Measurements from ENCODE around the gene CDRT4. TPM values are rescaled to one million over a fixed set of nuclear protein-coding genes. Genes with fewer than 3 reads are reported as not detected.
"Not testable (repeated sequence)": the region's sequence is repeated elsewhere in the genome, so short reads cannot be mapped to it uniquely, and the experiment has no call there.

The CDRT4 gene
- polyA plus RNA-seq, 4 donors: 2.6 to 3.9 (median 3.8) TPM

- peak in 1 of 4 donors; percentile 55 for DNase-seq (ENCODE audit: low read depth in 4 of 4, low spot score in 3 of 4)
Observed at GRCh38 chr17:15462976-15463772, 4.2 kb downstream of the CDRT4 start.

GRCh38 chr17:15457723-15458094, 9.7 kb downstream of the CDRT4 start:
- DNase-seq (ENCODE audit: low read depth in 4 of 4, low spot score in 3 of 4): no peak

- no peak for DNase-seq (ENCODE audit: low read depth in 4 of 4, low spot score in 3 of 4)
Observed at GRCh38 chr17:15456972-15457722, 10.3 kb downstream of the CDRT4 start.

- no peak for DNase-seq (ENCODE audit: low read depth in 4 of 4, low spot score in 3 of 4)
Observed at GRCh38 chr17:15456496-15456895, 10.9 kb downstream of the CDRT4 start.

GRCh38 chr17:15454346-15454745, 13.1 kb downstream of the CDRT4 start:
- no peak for DNase-seq (ENCODE audit: low read depth in 4 of 4, low spot score in 3 of 4)

GRCh38 chr17:15453782-15454181, 13.6 kb downstream of the CDRT4 start:
- DNase-seq (ENCODE audit: low read depth in 4 of 4, low spot score in 3 of 4): no peak

GRCh38 chr17:15453246-15453645, 14.2 kb downstream of the CDRT4 start:
- DNase-seq (ENCODE audit: low read depth in 4 of 4, low spot score in 3 of 4): no peak

GRCh38 chr17:15452746-15453145, 14.7 kb downstream of the CDRT4 start:
- DNase-seq (ENCODE audit: low read depth in 4 of 4, low spot score in 3 of 4): no peak

- DNase-seq (ENCODE audit: low read depth in 4 of 4, low spot score in 3 of 4): no peak
Observed at GRCh38 chr17:15451680-15452079, 15.7 kb downstream of the CDRT4 start.

- DNase-seq (ENCODE audit: low read depth in 4 of 4, low spot score in 3 of 4): no peak
Observed at GRCh38 chr17:15448580-15448956, 18.9 kb downstream of the CDRT4 start.

- DNase-seq (ENCODE audit: low read depth in 4 of 4, low spot score in 3 of 4): no peak
Observed at GRCh38 chr17:15447928-15448579, 19.4 kb downstream of the CDRT4 start.

- no peak for DNase-seq (ENCODE audit: low read depth in 4 of 4, low spot score in 3 of 4)
Observed at GRCh38 chr17:15446036-15446435, 21.4 kb downstream of the CDRT4 start.

GRCh38 chr17:15444805-15445204, 22.6 kb downstream of the CDRT4 start:
- DNase-seq (ENCODE audit: low read depth in 4 of 4, low spot score in 3 of 4): no peak

GRCh38 chr17:15442311-15443180, 24.9 kb downstream of the CDRT4 start:
- no peak for DNase-seq (ENCODE audit: low read depth in 4 of 4, low spot score in 3 of 4)

- DNase-seq (ENCODE audit: low read depth in 4 of 4, low spot score in 3 of 4): no peak
Observed at GRCh38 chr17:15441315-15441714, 26.1 kb downstream of the CDRT4 start.

- no peak for DNase-seq (ENCODE audit: low read depth in 4 of 4, low spot score in 3 of 4)
Observed at GRCh38 chr17:15440347-15440746, 27.1 kb downstream of the CDRT4 start.

- DNase-seq (ENCODE audit: low read depth in 4 of 4, low spot score in 3 of 4): not testable (repeated sequence)
Observed at GRCh38 chr17:15439205-15439985, 28.0 kb downstream of the CDRT4 start.

GRCh38 chr17:15438491-15439105, 28.8 kb downstream of the CDRT4 start:
- no peak for DNase-seq (ENCODE audit: low read depth in 4 of 4, low spot score in 3 of 4)

- no peak for DNase-seq (ENCODE audit: low read depth in 4 of 4, low spot score in 3 of 4)
Observed at GRCh38 chr17:15437303-15437635, 30.2 kb downstream of the CDRT4 start.

Data from right renal pelvis (tissue), 4 donors.